H1 (cell line): ENCODE results near the gene ASXL1.

Experiments
- EGR1 ChIP-seq: IDR thresholded peaks from 2 replicates; pipeline ENCODE4 v1.6.1; 2011; ENCODE audit warnings: low read depth, low read length, borderline replicate concordance
- KDM1A ChIP-seq: fragments of 200-600, 300-600 bp; sonication (generic); IDR thresholded peaks from 2 replicates; pipeline ENCODE4 v1.7.1; 2016; ENCODE audit warnings: mild to moderate bottlenecking, low read length, borderline replicate concordance
- POLR2A ChIP-seq, 2 experiments: IDR thresholded peaks; 1 replicate in 1 of 2; 2 replicates in 1 of 2; pipeline ENCODE4 v1.6.1; 2011; ENCODE audit warnings: low read depth in 2 of 2, low read length in 2 of 2, mild to moderate bottlenecking in 2 of 2; ENCODE audit errors: control extremely low read depth in 1 of 2
- SAP30 ChIP-seq: fragments of 300-600 bp; sonication (generic); IDR thresholded peaks from 2 replicates; pipeline ENCODE4 v1.7.1; 2012; ENCODE audit warnings: low read length, moderate library complexity, mild to moderate bottlenecking, inconsistent platforms; ENCODE audit not compliant: insufficient read depth, insufficient replicate concordance
- TF ChIP-seq, protein P1 (sequence below), 3 experiments: IDR thresholded peaks; 1 replicate in 2 of 3; 2 replicates in 1 of 3; pipeline versions ENCODE4 v1.5.1 to v1.6.1; 2011; ENCODE audit warnings: low read length in 3 of 3, mild to moderate bottlenecking in 3 of 3, inconsistent platforms in 2 of 3, low read depth in 1 of 3, moderate library complexity in 1 of 3; ENCODE audit not compliant: insufficient read depth in 1 of 3; ENCODE audit errors: control extremely low read depth in 1 of 3

DNA sequence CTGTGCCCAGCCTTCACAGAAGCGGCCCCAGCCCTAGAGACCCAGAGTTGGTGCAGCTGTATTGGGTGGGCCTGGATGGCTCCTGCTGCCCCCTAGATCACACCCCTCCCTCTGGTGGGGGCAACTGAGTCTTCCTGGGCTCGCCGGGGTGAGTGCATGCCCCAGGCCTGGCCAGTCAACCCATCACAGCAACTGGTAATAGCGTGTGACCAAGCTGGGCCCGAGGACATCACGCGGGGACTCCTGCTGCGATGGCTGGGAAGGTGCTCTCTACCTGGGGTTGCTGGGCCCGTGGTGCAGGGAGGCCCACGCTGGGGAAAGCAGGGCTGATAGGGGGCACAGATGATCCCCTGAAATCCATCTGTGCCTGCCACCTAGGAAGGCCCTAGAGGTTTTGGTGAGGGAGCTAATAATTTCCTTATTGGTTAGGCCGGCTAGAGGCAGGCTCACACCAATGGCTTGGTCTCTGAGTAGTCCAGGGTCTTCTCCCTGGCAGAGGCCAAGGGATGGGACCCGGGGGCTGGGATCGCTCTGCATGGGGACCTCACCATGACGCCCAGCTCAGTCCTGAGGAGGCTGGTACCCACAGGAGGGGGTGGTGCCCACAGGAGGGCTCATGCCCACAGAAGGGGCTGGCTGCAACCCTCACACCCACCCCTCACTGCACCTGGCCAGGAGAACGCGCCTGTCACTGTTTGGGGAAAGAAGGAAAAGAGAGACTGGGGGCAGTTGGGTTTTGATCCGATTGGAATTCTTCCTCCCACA is 103.9 kb downstream of the ASXL1 start:
- no peak for TF ChIP-seq EGR1
- no peak for TF ChIP-seq SAP30
- no peak for TF ChIP-seq KDM1A
- no peak for TF ChIP-seq POLR2A (IDR thresholded peaks at IDR 0.05; ENCODE audit: control extremely low read depth in 1 of 2, low read depth in 2 of 2, low read length in 2 of 2)
- TF ChIP-seq, protein P1, sequence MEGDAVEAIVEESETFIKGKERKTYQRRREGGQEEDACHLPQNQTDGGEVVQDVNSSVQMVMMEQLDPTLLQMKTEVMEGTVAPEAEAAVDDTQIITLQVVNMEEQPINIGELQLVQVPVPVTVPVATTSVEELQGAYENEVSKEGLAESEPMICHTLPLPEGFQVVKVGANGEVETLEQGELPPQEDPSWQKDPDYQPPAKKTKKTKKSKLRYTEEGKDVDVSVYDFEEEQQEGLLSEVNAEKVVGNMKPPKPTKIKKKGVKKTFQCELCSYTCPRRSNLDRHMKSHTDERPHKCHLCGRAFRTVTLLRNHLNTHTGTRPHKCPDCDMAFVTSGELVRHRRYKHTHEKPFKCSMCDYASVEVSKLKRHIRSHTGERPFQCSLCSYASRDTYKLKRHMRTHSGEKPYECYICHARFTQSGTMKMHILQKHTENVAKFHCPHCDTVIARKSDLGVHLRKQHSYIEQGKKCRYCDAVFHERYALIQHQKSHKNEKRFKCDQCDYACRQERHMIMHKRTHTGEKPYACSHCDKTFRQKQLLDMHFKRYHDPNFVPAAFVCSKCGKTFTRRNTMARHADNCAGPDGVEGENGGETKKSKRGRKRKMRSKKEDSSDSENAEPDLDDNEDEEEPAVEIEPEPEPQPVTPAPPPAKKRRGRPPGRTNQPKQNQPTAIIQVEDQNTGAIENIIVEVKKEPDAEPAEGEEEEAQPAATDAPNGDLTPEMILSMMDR (IDR thresholded peaks at IDR 0.05; ENCODE audit: control extremely low read depth in 1 of 3, insufficient read depth in 1 of 3, low read depth in 1 of 3, low read length in 3 of 3), result no peak
